Stimulated activated CD8-positive, alpha-beta memory T cell treated with anti-CD3 and anti-CD28 coated beads, Interleukin-15, amount 100 ng/mL, for 24 hours (primary cell): ENCODE data around the gene MSLN.

ENCODE experiments used
- DNase-seq: peaks from one replicate; pipeline ENCODE4 v3.0.0-alpha.2; 2020; ENCODE audit warnings: low read depth

The MSLN gene

DNA sequence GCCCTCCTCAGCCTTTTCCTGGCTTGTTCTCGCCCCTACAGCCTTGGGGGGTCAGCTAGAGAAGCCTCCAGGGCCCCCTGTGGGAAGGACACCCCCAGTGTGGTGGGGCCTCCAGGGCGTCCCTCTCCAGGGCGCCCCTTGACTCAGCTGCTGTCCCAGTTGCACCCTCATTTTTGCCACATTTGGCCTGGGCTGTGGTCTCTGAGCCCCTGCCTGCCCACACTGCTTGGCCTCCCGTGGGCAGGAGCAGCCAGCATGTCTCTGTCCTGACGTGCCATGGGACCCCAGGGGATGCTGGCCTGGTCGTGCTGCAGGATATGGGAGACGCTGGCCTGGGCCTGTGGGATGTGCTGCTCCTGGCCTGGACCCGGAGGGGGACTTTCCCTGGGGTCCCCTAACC, 32.9 kb downstream of the MSLN start:
- DNase-seq: no peak

DNA sequence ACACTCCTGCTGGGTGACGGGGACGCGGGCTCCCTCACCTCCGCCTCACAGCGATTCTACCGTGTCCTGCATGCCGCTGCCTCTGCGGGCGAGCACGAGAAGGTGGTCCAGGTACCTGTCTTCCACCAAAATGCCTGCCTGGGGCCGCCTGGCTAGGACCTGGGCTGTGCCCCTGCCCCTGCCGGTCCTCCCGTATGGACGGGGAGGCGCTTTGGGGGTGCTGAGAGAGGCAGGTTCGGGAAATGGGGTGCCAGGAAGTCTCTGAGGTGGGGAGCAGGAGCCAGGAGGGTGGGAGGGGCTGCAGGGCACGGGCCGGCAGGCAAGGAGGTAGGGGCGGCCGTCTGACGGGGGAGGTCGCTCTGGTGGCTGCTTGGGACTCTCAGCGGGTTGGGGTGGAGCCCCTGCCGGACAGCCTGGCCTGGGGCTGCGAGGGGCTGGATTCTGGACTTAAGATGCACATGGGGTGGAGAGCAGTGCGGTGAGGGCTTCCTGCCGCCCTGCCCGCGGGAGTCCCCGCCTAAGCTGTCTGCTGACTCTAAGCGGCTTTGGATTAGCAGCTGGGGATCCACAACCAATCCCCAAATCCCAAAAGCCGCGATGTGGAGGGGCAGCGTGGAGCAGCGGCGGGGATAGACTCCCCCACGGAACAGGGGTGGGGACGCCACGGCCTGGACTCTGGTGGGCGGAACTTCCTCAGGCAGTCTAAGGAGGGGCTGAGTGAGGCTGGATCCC, 33.7 kb downstream of the MSLN start:
- no peak for DNase-seq

DNA sequence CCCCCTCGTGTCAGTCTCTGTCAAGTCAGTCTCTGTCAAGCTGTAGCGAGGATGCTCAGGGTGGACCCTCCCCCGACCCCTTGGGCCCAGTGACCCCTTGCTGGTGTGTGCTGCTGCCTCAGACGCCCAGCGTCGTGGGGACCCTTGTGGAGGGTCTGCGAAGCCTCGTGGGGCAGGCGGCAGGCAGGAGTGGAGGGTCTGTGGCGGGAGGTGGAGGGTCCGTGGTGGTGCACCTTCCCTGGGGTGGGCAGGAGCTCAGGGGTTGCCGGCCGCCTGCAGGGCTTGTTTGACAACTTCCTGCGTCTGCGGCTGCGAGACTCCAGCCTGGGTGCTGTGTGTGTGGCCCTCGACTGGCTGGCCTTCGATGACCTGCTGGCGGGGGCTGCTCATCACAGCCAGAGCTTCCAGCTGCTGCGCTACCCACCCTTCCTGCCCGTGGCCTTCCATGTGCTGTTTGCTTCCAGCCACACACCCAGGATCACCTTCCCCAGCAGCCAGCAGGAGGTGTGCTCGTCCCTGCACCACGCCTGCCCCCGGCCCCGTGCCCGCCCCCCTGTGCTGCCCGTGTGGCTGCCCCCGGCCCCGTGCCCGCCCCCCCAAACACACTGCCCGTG, 34.4 kb downstream of the MSLN start:
- no peak for DNase-seq

DNA sequence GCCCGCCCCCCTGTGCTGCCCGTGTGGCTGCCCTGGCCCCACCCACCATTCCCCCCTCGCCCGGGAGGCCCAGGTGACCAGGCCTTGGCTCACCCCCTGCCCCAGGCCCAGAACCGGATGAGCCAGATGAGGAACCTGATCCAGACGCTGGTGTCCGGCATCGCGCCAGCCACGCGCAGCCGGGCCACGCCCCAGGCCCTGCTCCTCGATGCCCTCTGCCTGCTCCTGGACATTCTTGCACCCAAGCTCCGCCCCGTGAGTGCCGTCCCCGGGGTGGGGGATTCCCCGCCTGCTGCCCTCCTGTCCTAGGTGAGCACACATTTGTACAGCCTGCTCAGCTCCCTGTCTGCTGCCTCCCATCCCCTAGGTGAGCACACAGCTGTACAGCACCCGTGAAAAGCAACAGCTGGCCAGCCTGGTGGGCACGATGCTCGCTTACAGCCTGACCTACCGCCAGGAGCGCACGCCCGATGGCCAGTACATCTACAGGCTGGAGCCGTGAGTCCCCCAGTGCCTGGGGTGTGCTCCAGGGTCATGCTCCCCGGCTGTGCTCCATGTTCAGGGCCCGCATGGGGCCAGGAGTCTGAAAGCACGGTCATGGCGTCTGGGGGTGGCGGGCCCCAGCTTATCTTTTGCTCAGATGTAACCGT, 35.2 kb downstream of the MSLN start:
- no peak for DNase-seq

DNA sequence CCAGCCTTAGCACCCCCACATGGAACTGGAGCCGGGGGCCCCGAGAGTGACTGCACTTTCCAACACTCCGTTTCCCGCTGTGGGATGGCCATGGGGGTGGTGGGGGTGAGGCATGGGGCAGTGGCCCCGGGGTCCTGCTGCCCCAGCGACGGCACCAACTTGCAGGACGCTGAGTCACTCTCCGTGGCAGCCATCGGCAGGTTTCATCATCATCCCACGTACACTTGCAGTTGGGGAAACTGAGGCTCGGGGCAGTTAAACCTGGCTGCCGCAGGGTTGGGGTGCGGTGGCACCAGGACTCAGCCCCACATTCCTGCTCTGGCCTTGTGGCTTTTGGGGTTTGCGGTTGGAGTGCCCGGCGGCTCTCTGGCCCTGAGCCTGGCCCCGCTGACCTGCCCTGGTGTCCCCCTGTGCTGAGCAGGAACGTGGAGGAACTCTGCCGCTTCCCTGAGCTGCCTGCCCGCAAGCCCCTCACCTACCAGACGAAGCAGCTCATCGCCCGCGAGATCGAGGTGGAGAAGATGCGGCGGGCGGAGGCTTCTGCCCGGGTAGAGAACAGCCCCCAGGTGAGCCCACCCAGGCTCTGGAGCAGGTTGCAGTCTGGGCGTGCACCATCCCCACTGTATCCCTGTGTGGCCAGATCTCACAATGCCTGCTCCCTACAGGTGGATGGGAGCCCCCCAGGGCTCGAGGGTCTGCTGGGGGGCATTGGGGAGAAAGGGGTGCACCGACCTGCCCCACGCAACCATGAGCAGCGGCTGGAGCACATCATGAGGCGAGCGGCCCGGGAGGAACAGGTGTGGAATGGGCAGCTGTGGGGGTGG, 36.0 kb downstream of the MSLN start:
- DNase-seq: no peak

DNA sequence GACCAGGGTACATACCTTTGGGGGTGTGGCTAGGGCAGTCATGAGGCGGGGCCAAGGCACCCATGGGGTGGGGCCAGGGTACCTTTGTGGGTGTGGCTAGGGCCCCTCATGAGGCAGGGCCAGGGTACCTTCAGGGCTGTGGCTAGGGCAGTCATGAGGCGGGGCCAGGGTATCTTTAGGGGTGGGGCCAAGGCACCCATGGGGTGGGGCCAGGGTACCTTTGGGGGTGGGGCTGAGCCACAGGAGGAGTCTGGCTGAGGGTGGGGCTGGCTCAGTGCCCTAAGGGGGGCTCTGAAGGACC, 36.5 kb downstream of the MSLN start:
- DNase-seq: no peak

DNA sequence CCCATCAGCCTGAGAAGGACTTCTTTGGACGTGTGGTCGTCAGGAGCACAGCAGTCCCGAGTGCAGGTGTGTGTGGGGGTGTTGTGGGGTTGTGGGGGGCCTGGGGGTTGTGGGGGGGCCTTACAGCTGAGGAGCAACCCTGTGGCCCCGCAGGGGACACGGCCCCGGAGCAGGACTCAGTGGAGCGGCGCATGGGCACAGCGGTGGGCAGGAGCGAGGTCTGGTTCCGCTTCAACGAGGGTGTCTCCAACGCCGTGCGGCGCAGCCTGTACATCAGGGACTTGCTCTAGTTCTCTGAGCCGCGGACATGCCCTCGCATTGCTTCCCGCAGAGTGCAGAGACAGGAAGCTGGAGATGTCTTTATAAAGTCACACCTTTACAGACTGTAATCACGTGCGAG, 37.2 kb downstream of the MSLN start:
- DNase-seq: no peak

DNA sequence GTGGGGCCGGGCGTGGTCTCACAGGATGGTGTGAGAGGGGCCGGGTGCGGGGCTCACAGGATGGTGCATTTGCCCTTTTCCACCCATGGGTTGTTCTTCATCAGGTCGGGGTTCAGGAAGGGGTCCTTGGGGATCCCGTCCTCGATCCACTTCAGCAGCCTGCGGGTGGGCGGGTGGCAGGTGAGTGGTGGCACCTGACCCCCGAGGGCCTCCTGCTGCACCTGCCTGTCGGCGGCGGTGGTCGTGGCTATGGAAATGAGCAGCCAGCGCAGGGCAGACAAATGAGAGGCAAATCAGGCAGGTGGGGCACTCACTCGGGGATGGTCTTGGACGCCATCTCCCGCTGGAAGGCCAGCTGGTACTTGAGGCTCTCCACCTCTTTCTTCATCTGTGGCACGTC, 38.1 kb downstream of the MSLN start:
- DNase-seq: no peak

DNA sequence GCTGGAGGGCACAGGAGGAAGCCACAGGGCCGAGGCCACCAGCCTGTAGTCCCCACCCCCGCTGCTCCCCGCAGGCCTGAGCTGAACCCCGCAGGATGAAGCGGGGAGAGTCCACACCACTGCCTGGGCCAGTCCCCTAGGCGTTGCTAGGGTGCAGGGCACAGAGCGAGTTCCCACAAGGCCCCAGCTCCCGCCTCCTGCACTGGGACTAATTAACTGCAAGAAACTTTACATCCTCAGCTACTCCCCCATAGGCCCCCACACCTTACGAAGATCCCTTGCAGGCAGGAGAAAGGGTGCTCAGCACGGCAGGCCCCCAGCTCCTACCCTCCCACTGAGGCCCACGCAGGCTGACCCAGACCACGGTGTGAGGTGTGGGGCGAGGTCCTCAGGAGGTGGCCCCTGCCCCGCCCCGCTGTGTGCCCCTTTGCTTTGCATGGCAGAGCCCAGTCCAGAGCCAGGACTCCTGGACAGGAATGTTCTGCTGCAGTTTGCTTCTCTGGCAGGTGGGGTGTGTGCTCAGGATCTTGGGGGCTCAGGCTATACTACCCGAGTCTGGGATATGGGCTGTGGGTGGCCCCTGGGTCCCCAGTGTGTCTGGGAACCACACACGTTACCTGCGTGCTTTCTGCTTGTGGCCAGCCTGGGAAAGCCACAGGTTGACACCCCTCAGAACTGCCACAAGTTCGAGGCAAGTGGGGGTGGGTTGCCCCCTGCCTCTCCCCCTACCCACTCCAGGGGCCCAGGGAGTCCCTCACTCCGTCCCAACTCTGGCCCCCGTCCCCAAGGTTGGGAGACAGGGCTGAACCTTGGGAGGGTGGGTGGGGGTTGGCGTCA, 38.8 kb downstream of the MSLN start:
- no peak for DNase-seq

DNA sequence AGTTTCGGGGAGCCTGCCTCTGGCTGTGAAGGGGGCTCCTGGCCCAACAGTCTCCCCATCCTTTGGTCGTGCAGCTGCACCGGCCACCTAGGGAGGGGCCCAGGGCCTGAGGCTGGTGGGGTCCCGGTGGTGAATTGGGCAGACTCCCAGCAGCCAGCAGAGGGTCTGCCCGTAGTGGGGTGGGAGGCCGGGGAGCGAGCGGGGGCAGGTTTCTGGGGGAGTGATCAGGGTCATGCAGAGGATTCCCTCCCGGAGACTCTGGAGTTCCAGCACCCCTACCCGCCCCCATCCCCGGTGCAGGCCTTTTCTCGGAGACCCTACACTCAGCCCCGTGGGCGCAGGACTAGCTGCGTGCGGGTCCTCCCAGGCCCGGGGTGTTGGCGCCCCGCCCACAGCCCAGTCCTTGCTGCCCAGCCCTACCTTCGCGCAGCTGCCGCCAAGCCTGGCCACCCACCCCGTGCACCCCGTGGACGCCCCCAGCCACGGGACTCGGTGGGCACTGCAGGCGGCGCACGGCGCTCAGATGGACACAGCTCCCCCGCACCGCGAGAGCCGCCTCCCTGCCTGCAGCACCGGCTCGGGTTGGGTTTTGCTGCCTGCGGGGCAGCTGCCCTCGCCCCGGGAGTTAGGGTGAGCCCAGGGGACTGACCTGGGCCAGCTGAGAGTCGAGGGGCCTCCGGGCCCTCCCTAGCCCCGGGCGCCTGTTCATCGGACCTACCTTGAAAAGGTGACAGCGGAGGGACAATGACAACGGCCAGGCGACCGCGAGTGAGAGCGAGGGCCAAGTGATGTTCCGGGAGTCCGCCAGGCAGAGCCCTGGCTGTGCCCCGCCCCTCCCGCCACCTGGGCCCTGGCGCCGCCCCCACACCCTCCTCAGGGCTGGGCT, 39.7 kb downstream of the MSLN start, which contains the start of gene GNG13:
Gene GNG13 (minus strand): TSS at position 787 of the 886 bp plus-strand sequence. CDS start 1,657 bp downstream, outside the sequence.
- DNase-seq: no peak

DNA sequence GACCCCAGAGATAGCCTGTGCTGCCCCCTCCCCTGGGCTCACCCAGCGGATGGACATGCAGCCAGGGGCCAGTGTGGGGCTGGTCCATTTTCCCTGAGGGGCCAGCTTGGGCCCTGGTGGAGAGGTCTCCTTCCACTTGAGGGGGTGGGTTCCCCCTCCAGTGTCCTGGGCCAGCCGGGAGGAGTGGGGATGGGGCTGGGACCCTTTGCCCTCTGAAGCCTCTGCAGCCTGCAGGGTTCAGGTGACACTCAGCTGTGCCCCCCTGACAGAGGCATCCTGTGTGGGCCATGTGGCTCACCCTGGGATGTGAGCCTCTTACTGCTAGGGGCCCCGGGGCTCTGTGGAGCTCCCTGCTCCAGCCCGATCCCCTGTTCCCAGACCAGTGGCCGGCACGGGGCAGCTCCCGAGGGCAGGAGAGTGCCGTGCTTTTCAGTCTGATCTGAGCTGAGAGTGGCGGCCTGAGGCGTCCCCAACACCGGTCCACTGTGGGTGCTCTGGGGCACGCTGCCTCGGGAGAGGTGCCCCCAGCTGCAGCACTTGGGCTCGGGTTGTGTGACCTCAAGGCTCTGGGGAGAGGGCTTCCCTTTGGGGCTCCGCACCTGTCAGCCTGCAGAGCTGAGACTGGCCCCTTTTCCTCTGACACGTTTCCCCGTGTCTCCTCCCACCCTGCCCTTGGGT, 40.4 kb downstream of the MSLN start:
- DNase-seq: no peak

DNA sequence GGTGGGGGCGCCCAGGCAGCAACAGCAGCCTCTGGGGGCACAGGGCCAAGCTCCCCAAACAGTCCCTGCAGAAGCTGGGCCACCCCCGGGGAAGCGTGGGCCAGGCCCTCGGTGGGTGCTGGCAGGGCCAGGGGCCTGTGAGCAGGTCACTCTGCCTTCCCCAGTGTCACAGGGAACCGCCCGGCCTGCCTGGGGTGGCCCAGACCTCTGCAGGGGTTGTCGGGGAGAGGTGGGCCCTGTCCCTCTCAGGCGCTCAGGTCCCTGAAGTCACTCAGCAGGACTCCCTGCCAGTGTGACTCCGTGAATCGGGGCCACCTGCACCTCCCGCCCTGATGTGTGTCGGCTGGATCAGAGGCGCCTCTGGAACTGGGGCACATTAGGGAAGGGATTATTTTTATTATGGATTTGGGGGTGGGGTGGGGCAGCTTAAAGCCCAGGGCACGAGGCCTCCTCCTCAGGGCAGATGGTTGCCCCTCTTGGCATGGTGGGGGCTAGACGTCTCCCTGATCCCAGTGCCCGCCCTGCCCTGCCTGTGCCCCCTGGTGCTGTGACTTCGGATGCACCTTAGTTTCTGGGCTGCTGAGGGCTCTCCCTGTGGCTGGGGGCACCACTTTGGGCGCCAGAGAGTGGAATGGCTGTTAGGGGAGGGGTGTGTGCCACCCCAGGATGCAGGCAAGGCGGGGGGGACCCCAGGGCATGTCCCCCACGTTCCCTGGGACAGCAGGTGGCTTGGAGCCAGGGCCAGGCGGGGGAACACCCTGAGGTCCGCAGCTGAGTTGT, 41.2 kb downstream of the MSLN start:
- no peak for DNase-seq

DNA sequence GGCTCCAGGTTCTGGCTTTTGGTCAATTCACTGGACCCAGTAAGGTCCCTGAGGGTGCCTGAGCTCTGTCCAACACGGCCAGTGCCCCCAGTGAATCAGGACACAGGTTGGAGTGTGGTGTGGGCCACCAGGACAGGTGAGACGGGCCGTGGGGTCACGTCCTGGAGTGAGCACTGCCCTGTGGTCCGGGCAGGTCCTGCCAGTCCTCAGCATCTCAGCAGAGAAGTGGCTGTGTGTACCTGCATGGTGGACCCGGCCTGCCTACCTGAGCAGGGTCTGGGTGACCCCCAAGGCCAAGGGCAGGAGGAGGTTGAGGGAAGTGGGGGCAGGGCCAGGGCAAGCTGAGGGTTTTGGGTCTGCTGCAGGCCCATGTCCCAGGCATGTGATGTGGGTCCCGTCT, 41.9 kb downstream of the MSLN start:
- DNase-seq: no peak

DNA sequence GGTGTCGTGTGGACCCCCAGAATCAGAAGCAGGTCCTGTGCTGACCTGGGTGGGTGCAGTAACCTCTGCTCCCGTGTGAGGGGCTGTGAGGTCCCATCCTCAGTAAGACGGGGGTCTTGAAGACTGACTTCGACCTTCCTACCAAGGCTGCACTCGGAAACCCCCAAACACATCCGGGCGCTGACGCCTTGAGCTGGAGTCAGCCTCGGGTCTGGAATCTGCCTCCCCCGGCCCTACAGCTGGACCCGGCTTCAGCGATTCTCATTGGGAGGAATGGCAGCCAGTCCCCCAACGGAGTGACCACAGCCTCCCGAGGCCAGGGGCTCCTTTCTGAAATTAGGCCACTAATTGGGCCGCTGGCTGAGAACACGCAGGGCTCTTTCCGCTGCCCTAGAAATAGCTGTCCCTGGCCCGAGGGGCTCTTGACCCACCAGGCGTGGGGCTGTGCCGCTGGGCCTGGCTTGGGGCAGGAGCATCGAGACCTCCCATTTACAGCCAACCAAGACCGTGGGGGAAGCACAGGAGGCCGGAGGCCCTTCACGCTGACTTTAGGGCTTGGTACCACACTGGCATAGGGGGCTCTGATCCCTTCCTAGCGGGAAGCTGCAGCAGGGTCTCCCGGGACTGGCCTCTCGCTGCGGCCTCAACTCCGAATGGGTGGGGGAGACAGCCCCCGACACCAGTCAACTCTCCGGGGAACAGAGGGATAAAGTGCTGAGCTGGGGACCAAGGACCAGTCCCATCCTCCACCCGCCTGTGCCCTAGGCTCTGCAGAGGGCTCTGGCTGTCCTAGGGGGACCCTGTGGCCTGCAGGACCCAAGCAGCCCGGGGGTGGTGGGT, 42.6 kb downstream of the MSLN start:
- no peak for DNase-seq

DNA sequence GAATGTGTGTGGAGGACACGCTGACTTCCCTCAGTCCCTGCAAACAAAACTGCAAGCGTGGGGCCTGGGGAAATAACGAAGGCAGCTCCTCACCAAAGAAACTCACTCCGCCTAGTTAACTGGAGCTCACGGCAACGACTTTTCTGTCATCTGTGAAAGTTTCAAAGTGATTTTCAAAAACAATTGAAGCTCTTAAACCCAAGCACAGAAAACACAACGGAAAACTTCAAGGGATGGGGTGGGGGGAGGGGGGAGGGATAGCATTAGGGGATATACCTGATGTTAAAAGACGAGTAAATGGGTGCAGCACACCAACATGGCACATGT, 43.2 kb downstream of the MSLN start:
- no peak for DNase-seq

DNA sequence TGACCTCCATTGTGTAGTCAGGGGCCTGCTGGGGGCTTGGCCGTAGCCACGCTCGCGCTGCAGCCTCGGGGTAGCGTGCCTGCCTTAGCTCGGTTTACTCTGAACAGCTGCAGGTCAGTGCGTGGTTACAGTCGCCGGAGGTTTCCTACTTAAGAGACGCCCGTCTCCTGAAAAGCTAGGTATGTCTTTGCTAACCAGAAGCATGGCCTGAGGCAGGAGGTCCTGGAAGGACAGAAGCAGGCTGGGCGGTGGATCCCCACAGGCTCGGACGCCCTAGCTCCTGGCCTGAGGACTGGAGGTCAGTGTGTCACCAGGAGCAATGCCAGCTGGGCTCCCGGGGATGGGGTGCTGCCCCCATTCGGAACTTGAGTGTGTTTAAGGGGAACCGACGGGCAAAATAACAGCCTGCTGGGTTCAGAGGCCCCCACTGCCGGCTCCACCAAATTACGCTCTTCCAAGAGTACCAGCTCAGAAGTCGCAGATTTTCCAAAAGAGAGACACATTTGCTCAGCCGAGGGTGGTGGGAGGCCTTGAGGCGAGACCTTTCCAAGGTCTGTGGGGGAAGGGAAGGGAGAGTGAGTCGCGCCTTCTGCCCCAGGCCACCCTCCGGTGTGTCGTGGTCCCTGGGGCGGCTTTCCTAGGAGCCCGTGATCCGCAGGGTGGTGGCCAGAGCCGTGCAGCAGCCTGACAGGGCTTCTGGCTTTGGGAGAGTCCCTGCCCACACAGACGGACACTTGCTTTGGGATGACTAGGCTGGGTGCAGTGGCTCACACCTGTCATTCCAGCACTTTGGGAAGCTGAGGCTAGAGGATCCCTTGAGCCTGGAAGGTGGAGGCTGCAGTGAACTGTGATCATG, 43.9 kb downstream of the MSLN start:
- DNase-seq: no peak

DNA sequence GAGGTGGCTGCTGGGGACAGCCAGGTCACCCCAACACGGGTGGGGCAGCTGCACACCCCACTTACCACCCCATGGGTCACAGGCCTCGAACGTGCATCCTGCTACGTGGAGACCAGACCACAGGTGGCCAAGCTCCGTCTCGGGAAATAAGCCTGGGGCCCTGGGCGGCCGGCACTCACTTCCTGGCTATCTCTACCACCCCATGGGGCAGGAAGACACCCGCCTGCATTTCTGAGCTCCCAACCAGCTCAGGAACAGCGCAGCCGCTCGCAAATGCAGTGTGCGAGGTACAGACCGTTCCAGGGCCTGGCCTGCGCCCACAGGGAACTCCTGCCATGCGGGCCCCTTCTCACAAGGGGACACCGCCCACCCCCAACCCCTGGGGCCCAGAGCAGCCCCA, 44.9 kb downstream of the MSLN start:
- DNase-seq: no peak
